ENCODE results near the gene ACP5.
A peak's percentile ranks its signal among the peaks of the same experiment; 100 is the strongest.

The ACP5 gene

DNA sequence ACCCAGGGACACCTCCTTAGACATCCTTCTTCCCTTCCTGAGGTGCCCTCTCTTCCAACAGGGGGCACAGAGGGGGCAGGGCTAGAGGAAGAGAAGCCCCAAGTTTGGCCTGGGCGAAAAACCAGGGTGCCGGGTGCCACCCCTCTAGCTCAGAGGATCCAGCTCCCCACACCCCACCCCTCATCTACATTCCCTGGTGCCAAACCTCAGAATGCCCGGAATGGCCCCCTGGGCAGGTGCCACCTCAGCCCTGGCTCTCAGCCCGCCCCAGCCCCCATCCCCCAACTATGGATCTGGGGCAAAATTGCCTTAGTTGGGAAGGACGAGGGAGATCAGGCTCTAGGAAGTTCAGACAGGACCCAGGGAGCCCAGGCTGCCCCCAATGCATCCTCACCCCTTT is 36.8 kb downstream of the ACP5 start:
- Histone ChIP-seq H3K27me3 (ENCODE audit: insufficient read depth, low read depth) (peaks cover under 1% of the 10 kb centered on the region; the same call in 1 of the 2 replicates), H3K79me2 (ENCODE audit: insufficient read depth, low read depth) (no peaks in the 10 kb centered on the region), H3K4me3 (IDR thresholded peaks at IDR 0.05; ENCODE audit: insufficient read depth, low read depth, low read length) (no peak overlapping the region), H3K4me2 (no peak overlapping the region), H2AFZ (ENCODE audit: low read depth) (no peak overlapping the region), H3K27ac (no peak overlapping the region), H4K20me1 (ENCODE audit: insufficient read depth) (no peaks in the 10 kb centered on the region), H3K36me3 (ENCODE audit: insufficient read depth) (no peaks in the 10 kb centered on the region), H3K9ac (no peak overlapping the region), H3K4me1 (ENCODE audit: low read depth, poor library complexity, severe bottlenecking) (peaks cover 7% of the 10 kb centered on the region)
- TF ChIP-seq, protein P1, sequence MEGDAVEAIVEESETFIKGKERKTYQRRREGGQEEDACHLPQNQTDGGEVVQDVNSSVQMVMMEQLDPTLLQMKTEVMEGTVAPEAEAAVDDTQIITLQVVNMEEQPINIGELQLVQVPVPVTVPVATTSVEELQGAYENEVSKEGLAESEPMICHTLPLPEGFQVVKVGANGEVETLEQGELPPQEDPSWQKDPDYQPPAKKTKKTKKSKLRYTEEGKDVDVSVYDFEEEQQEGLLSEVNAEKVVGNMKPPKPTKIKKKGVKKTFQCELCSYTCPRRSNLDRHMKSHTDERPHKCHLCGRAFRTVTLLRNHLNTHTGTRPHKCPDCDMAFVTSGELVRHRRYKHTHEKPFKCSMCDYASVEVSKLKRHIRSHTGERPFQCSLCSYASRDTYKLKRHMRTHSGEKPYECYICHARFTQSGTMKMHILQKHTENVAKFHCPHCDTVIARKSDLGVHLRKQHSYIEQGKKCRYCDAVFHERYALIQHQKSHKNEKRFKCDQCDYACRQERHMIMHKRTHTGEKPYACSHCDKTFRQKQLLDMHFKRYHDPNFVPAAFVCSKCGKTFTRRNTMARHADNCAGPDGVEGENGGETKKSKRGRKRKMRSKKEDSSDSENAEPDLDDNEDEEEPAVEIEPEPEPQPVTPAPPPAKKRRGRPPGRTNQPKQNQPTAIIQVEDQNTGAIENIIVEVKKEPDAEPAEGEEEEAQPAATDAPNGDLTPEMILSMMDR (conservative IDR thresholded peaks at IDR 0.05; ENCODE audit: low read depth, low read length): no peak

DNA sequence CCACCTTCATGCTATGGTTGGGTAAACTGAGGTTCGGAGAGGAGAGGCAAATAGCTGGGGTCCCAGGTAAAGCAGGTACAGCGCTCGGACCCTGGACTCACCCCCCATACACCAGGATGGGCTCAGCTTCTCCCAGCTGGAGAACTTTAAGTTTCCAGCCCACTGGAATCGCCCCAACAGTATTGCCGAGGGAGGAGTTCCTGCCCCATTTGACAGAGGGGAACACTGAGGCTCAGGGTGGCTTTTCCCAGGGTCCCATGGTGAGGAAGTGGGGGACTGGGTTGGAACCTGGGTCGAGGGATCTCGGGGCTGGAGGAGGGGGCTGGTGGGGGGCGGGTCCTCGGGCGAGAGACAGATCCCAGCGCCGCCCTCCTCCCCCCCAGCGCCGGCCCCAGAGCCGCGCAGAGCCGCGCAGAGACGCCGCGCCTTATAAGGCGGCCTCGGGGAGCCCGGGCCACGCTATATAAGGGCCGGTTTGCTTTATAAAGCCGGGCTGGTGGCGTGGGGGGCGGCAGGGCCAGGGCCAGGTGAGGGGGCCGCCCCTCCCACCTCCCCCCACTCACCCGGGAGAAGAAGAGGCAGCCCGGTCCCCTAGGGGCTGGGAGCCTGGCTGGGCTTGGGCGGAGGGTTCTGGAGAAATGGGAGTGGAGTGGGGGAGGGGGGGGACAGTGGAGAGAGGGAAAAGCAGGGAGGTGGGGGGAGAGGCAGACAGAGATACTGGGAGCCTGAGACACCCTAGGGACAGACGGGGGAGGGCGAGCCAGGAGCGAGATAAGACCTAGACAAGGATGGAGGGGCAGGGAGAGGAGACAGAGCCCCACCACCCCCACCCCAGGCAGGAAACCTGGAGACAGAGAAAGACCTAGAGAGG is 37.7 kb downstream of the ACP5 start:
- Histone ChIP-seq H3K4me3 (IDR thresholded peaks at IDR 0.05; ENCODE audit: insufficient read depth, low read depth, low read length) (no peak overlapping the region), H3K4me2 (no peak overlapping the region), H3K27me3 (ENCODE audit: insufficient read depth, low read depth) (peaks cover 2% of the 10 kb centered on the region; the same call in 1 of the 2 replicates), H2AFZ (ENCODE audit: low read depth) (no peak overlapping the region), H3K4me1 (ENCODE audit: low read depth, poor library complexity, severe bottlenecking) (peaks cover 10% of the 10 kb centered on the region), H4K20me1 (ENCODE audit: insufficient read depth) (no peaks in the 10 kb centered on the region), H3K79me2 (ENCODE audit: insufficient read depth, low read depth) (no peaks in the 10 kb centered on the region), H3K27ac (no peak overlapping the region), H3K36me3 (ENCODE audit: insufficient read depth) (no peaks in the 10 kb centered on the region), H3K9ac (no peak overlapping the region)
- TF ChIP-seq, protein P1 (conservative IDR thresholded peaks at IDR 0.05; ENCODE audit: low read depth, low read length): no peak

DNA sequence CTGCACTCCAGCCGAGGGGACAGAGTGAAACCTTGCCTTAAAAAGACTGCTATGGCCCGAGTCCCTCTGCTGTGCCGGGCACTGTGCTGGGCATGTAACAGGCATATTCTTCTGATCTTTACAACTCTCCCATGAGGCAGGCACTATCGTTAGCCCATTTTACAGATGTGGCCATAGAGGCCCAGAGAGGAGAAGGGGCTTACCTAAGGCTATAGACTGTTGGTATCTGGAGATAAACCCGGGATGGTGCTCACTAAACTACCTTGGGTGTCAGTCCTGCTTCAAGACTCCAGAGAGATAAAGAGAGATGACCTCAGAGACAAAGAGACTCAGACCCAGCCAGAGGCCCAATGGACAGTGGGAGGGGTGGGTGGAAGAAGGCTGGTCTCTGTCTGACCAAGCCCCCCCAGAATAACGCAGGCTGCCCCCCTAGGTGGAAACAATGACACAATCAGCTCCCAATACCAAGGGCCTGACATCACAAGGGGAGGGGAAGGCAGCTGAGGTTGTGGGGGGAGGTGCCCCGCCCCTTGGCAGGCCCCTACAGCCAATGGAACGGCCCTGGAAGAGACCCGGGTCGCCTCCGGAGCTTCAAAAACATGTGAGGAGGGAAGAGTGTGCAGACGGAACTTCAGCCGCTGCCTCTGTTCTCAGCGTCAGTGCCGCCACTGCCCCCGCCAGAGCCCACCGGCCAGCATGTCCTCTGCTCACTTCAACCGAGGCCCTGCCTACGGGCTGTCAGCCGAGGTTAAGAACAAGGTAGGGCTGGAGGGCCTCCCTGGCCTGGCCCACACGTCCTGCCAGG is 39.0 kb downstream of the ACP5 start, which contains the start of gene CNN1:
Gene CNN1 (plus strand): TSS at position 620 of the 805 bp plus-strand sequence. CDS start 77 bp downstream, at position 697.
- Histone ChIP-seq H3K4me3 (IDR thresholded peaks at IDR 0.05; ENCODE audit: insufficient read depth, low read depth, low read length) (no peak within 1 kb of the TSS), H3K9ac (no peak within 1 kb of the TSS), H3K27ac (no peak within 1 kb of the TSS), H3K79me2 (ENCODE audit: insufficient read depth, low read depth) (no peaks in the 10 kb centered on the region), H4K20me1 (ENCODE audit: insufficient read depth) (no peaks in the 10 kb centered on the region), H3K4me1 (ENCODE audit: low read depth, poor library complexity, severe bottlenecking) (peaks cover 10% of the 10 kb centered on the region), H3K4me2 (no peak within 1 kb of the TSS), H2AFZ (ENCODE audit: low read depth) (no peak within 1 kb of the TSS), H3K27me3 (ENCODE audit: insufficient read depth, low read depth) (peaks cover 2% of the 10 kb centered on the region; the same call in 1 of the 2 replicates), H3K36me3 (ENCODE audit: insufficient read depth) (no peaks in the 10 kb centered on the region)
- TF ChIP-seq, protein P1 (conservative IDR thresholded peaks at IDR 0.05; ENCODE audit: low read depth, low read length): no peak

DNA sequence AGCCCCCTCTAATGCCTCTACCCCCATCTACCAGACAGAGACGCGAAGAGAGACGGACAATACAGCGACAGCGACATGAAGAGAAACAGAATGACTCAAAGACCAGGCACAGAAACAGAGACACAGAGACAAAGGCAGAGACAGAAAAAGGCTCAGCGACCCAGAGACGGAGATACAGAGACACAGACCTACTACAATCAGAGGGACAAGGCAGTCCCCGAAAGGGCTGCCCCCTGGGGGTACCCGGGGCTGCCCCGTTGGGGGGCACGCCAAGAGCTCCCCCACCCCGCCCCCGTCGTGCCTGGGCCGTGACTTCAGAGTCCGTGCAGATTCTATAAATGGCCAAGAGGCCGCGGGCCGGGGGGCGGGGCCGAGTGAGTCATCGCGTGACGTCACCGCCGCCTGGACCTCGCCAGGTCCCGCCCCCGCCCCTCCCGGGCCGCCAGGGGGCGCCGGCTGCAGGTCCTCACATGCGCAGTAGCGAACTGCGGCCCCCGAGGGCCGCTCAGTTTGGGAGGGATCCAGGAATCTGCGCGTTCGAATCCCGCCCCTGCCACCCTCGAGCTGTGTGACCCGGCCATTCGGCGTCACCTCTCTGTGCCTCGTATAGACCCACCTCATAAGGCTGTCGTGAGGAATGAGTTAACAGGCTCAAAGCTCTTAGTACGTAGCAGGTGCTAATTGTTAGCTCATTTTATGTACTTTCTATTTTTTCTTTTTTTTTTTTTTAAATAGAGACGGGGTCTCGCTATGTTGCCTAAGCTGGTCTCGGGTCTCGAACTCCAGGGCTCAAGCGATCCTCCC is 41.5 kb downstream of the ACP5 start:
- Histone ChIP-seq H3K4me2 (peak overlapping the region; percentile 35), H3K27me3 (ENCODE audit: insufficient read depth, low read depth) (peaks cover 2% of the 10 kb centered on the region; the same call in 1 of the 2 replicates), H3K79me2 (ENCODE audit: insufficient read depth, low read depth) (no peaks in the 10 kb centered on the region), H3K4me1 (ENCODE audit: low read depth, poor library complexity, severe bottlenecking) (peaks cover 10% of the 10 kb centered on the region), H2AFZ (ENCODE audit: low read depth) (peak overlapping the region; percentile 64), H3K4me3 (IDR thresholded peaks at IDR 0.05; ENCODE audit: insufficient read depth, low read depth, low read length) (no peak overlapping the region), H4K20me1 (ENCODE audit: insufficient read depth) (no peaks in the 10 kb centered on the region), H3K27ac (no peak overlapping the region), H3K36me3 (ENCODE audit: insufficient read depth) (no peaks in the 10 kb centered on the region), H3K9ac (no peak overlapping the region)
- TF ChIP-seq, protein P1 (conservative IDR thresholded peaks at IDR 0.05; ENCODE audit: low read depth, low read length): peak; percentile 81

All from KMS-11 (cell line).